Omental fat pad (tissue), 4 donors: ENCODE results near the gene ACSL6. TPM values are rescaled to one million over a fixed set of nuclear protein-coding genes. Genes with fewer than 3 reads are reported as not detected.

ENCODE experiments used
- ATAC-seq: fragments of 150-250 bp; one replicate; pipeline ENCODE4 v1.9.1; 2016; ENCODE audit warnings: mild to moderate bottlenecking, moderate library complexity; ENCODE audit not compliant: low FRiP score
- DNase-seq: peaks from one replicate; pipeline ENCODE4 v3.0.0-alpha.2; 2019; ENCODE audit warnings: low spot score
- CTCF ChIP-seq, 3 donors: fragments of 450-650 bp; IDR thresholded peaks; one replicate each; pipeline ENCODE4 v1.5.1; 2016 to 2017; ENCODE audit warnings: antibody characterized with exemption in 3 of 3, mild to moderate bottlenecking in 3 of 3, moderate library complexity in 2 of 3
- total RNA-seq, 4 donors: library from RNA; depleted of rRNA; stranded (reverse); fragments of >200 nt; gene quantifications; one replicate each; pipeline ENCODE4 v1.1.0, GENCODE V29; 2016

The ACSL6 gene
- total RNA-seq, 4 donors from 2014 or later, result 0.75 to 1.4 (median 1.0) TPM; not detected in 1

DNA sequence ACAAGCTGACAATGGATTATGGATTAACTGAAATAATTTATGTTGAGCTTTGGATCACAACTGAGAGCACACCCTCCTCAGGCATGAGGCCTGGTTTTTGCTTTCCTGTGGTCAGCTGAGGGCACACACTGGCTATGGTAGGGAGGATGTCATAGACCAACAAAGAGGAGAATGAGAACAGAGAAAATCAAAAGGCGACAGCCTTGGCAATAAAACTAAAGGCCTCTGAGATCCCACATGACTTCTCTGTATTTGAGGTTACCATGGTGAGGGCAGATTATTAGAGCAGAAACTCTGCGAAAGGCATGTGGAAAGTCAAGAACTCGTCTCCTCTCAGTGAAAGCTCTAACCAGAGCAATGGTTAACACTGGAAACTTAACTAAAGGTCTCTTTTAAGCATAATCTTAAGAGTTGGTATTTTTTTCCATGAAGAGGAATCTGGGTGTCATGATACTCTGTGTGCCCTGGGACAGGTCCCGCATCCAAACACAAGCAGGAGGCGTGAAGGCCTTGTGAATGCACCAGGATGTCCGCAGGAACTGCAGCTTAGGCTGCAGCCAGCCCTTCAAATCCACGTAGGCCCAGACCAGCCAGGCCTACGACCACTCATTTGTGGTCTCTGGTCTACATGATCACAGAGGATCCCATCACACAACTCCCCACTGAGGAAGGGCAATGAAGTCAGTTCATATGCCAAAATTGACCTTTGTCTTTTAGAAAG lies 53.6 kb downstream of the ACSL6 start:
- DNase-seq, result no peak
- TF ChIP-seq CTCF (IDR thresholded peaks at IDR 0.05), result no peak
- no peak for ATAC-seq

- DNase-seq, result no peak
- TF ChIP-seq CTCF (IDR thresholded peaks at IDR 0.05), result no peak
- no peak for ATAC-seq
Observed at GRCh38 chr5:131953969-131954368, 57.5 kb downstream of the ACSL6 start.

- no peak for ATAC-seq
- DNase-seq, result no peak
- TF ChIP-seq CTCF (IDR thresholded peaks at IDR 0.05), result no peak
Observed at GRCh38 chr5:131952301-131952857, 59.1 kb downstream of the ACSL6 start.

DNA sequence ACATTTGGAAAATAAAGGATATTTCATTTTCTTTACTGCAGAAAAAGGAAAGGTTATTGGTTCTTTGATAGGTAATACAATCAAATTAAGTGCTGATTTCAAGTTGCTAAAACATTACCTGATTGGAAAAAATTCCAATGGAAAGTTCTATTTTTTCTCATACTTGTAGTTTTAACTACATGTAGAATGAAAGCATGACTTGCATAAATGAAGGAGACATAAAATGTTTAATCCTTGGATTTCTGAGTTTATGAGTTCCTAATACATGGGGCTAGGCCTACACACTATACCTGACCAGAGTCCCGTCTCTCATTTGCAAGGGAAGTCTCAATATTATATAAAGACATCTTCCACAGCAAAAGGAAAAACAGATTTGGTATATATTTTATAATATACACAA lies 60.8 kb downstream of the ACSL6 start:
- DNase-seq, result no peak
- ATAC-seq, result no peak
- TF ChIP-seq CTCF (IDR thresholded peaks at IDR 0.05), result no peak

DNA sequence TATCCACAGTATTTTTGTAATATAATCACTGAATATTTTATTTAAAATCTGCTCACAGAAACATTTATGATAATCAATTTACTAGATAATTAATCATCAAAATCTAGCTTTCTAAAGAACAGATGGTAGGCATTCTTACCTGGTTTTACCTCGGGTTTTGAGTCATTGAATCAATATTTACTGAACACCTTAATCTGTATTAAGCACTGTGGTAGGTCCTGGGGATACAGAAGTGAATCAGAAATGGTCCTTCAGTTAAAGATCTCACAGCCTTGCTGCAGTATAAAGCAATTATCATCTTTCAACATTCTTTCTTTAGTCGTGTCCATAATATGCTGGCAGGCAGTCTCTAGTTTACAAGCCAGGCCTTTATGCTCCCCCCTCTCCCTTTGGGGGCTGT lies 64.0 kb downstream of the ACSL6 start:
- no peak for TF ChIP-seq CTCF (IDR thresholded peaks at IDR 0.05)

DNA sequence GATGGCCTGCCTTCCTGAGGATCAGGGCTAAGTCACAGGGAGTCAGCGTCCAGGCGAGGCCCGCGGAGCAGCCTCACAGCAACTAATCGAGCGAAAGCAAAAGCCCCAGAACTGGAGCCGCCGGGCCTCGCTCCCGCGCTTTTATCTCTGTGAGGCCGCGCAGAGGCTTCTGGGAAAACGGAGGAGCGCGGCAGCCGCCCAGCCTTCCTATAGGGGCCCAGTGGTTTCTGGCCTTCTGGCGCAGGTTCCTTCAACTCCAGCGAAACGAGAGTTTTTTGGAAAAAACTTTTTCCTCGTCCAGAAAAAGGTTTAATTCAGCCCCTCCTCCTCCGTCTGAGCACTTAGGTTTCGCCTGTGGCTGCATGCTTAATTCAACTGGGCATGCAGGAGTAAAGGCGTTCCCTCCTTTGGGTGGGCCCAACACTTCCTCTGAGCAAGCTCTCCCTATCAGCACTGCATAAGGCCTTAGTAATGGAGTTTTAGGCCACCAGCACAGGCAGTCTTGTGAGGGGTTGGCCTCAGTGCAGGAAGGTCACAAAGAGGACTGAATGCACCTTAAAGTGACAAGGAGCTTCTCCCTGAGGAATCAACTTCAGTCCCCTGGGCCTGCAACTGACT lies 65.8 kb downstream of the ACSL6 start, which contains the start of gene MEIKIN:
TSS of gene MEIKIN (minus strand) at position 113 of the 618 bp plus-strand sequence. CDS start 158 bp downstream, outside the sequence.
- ATAC-seq, result no peak
- DNase-seq, result no peak
- no peak for TF ChIP-seq CTCF (IDR thresholded peaks at IDR 0.05)

More for the DNA sequence above, 64.0 kb downstream of the ACSL6 start:
- ATAC-seq (no peak), DNase-seq (no peak)
